Tibial nerve (tissue), 4 donors: ENCODE data around the gene SNX8. TPM values are rescaled to one million over a fixed set of nuclear protein-coding genes. Genes with fewer than 3 reads are reported as not detected.
"Not testable (repeated sequence)": the region's sequence is repeated elsewhere in the genome, so short reads cannot be mapped to it uniquely, and the experiment has no call there.

Source experiments
- DNase-seq, 2 donors: peaks; one replicate each; pipeline ENCODE4 v3.0.0-alpha.2; 2019; ENCODE audit warnings: low spot score in 2 of 2
- H3K27ac ChIP-seq, 4 donors: fragments of 200-600 bp; sonication (generic) in 3 of 4; one replicate each; pipeline ENCODE4 v1.5.1; 2017 to 2019; ENCODE audit warnings: mild to moderate bottlenecking in 1 of 4
- H3K27me3 ChIP-seq, 2 donors: fragments of 200-600 bp; sonication (generic) in 1 of 2; one replicate each; pipeline versions ENCODE4 v1.5.1 to v1.6.0; 2017 to 2019
- H3K36me3 ChIP-seq, 3 donors: fragments of 200-600 bp; sonication (generic); one replicate each; pipeline ENCODE4 v1.5.1; 2018 to 2019
- H3K4me1 ChIP-seq, 4 donors: fragments of 200-600 bp; sonication (generic) in 3 of 4; one replicate each; pipeline ENCODE4 v1.5.1; 2017 to 2019
- H3K4me3 ChIP-seq, 4 donors: fragments of 200-600 bp; sonication (generic) in 3 of 4; one replicate each; pipeline ENCODE4 v1.5.1; 2017 to 2019; ENCODE audit warnings: mild to moderate bottlenecking in 1 of 4, moderate library complexity in 1 of 4
- H3K9me3 ChIP-seq, 4 donors: fragments of 200-600 bp; sonication (generic) in 3 of 4; one replicate each; pipeline ENCODE4 v1.5.1; 2017 to 2019
- CTCF ChIP-seq, 5 experiments: fragments of 200-600 bp in 3 of 5; fragments of 450-650 bp in 2 of 5; sonication (generic) in 3 of 5; IDR thresholded peaks; one replicate each; pipeline ENCODE4 v1.5.1; 2016 to 2019; ENCODE audit warnings: antibody characterized with exemption in 5 of 5, mild to moderate bottlenecking in 3 of 5, moderate library complexity in 2 of 5
- EP300 ChIP-seq, 2 donors: sonication (generic); formaldehyde crosslinking; IDR thresholded peaks; one replicate each; pipeline ENCODE4 v1.6.1; 2017; ENCODE audit warnings: antibody characterized with exemption in 2 of 2, mild to moderate bottlenecking in 1 of 2
- POLR2A ChIP-seq, 2 donors: fragments of 450-650 bp; IDR thresholded peaks; one replicate each; pipeline ENCODE4 v1.6.1; 2017; ENCODE audit warnings: antibody characterized with exemption in 2 of 2, mild to moderate bottlenecking in 2 of 2, moderate library complexity in 2 of 2
- WGBS, 2 donors: methylation state at CpG; one replicate each; pipeline ENCODE4 v1.1.5; 2018; 5-methylcytosine and 5-hydroxymethylcytosine counted together
- total RNA-seq, 4 donors: library from RNA; depleted of rRNA; stranded (reverse); fragments of >200 nt; gene quantifications; one replicate each; pipeline ENCODE4 v1.1.0, GENCODE V29; 2016

Gene SNX8
- total RNA-seq, 4 donors from 2014 or later, result 8.6 to 39.6 (median 18.9) TPM

- DNase-seq, result no peak
- 92 to 97% methylated on average over 20 of the region's 20 CpGs for WGBS, 2 donors
- Histone ChIP-seq H3K27me3 (no peaks in the 10 kb centered on the region), H3K4me3 (no peak overlapping the region), H3K36me3 (peaks cover 0 to 72% (median 25%) of the 10 kb centered on the region in 3 donors), H3K27ac (no peak overlapping the region), H3K9me3 (no peaks in the 10 kb centered on the region), H3K4me1 (peaks cover 0 to 6% (median 0%) of the 10 kb centered on the region in 4 donors)
- TF ChIP-seq POLR2A (IDR thresholded peaks at IDR 0.05) (no peak), EP300 (IDR thresholded peaks at IDR 0.05) (no peak), CTCF (IDR thresholded peaks at IDR 0.05) (no peak)
These were observed 40.4 kb downstream of the SNX8 start for GRCh38 chr7:2273866-2274265.

- TF ChIP-seq EP300 (IDR thresholded peaks at IDR 0.05) (no peak), CTCF (IDR thresholded peaks at IDR 0.05) (no peak), POLR2A (IDR thresholded peaks at IDR 0.05) (no peak)
- Histone ChIP-seq H3K27me3 (no peaks in the 10 kb centered on the region), H3K4me1 (peaks cover 0 to 6% (median 0%) of the 10 kb centered on the region in 4 donors), H3K27ac (no peak overlapping the region), H3K36me3 (peaks cover 0 to 62% (median 23%) of the 10 kb centered on the region in 3 donors), H3K4me3 (no peak overlapping the region), H3K9me3 (no peaks in the 10 kb centered on the region)
- no peak for DNase-seq
- WGBS, 2 donors, result 76 to 82% methylated on average over 7 to 9 of the region's 9 CpGs
These were observed 42.2 kb downstream of the SNX8 start for GRCh38 chr7:2272031-2272430.

GRCh38 chr7:2271273-2272026, 42.8 kb downstream of the SNX8 start:
- DNase-seq, result no peak
- WGBS, 2 donors, result 79 to 84% methylated on average over 27 of the region's 27 CpGs
- Histone ChIP-seq H3K27ac (no peak overlapping the region), H3K36me3 (peaks cover 0 to 60% (median 19%) of the 10 kb centered on the region in 3 donors), H3K4me1 (peaks cover 0 to 6% (median 0%) of the 10 kb centered on the region in 4 donors), H3K9me3 (no peaks in the 10 kb centered on the region), H3K4me3 (no peak overlapping the region), H3K27me3 (no peaks in the 10 kb centered on the region)
- TF ChIP-seq EP300 (IDR thresholded peaks at IDR 0.05), result no peak
- TF ChIP-seq CTCF (IDR thresholded peaks at IDR 0.05), result no peak
- no peak for TF ChIP-seq POLR2A (IDR thresholded peaks at IDR 0.05)

- TF ChIP-seq CTCF (IDR thresholded peaks at IDR 0.05) (no peak), EP300 (IDR thresholded peaks at IDR 0.05) (no peak), POLR2A (IDR thresholded peaks at IDR 0.05) (no peak)
- Histone ChIP-seq H3K9me3 (no peaks in the 10 kb centered on the region), H3K36me3 (peaks cover 0 to 56% (median 19%) of the 10 kb centered on the region in 3 donors), H3K27me3 (no peaks in the 10 kb centered on the region), H3K4me3 (no peak overlapping the region), H3K4me1 (peaks cover 0 to 6% (median 0%) of the 10 kb centered on the region in 4 donors), H3K27ac (no peak overlapping the region)
- no peak for DNase-seq
- 81 to 88% methylated on average over 8 of the region's 8 CpGs for WGBS, 2 donors
These were observed 43.7 kb downstream of the SNX8 start for GRCh38 chr7:2270495-2270894.

GRCh38 chr7:2269991-2270460, 44.2 kb downstream of the SNX8 start:
- H3K27ac ChIP-seq, result no peak overlapping the region

GRCh38 chr7:2269089-2269990, 44.9 kb downstream of the SNX8 start:
- peaks cover 0 to 56% (median 11%) of the 10 kb centered on the region in 3 donors for H3K36me3 ChIP-seq
- DNase-seq, H3K4me3 ChIP-seq, H3K27ac ChIP-seq, H3K9me3 ChIP-seq, H3K4me1 ChIP-seq, H3K27me3 ChIP-seq: not testable (repeated sequence)
- WGBS, 2 donors, result 58 to 68% methylated on average over 11 to 15 of the region's 18 CpGs

More at GRCh38 chr7:2269991-2270460, 44.2 kb downstream of the SNX8 start:
- no peaks in the 10 kb centered on the region for H3K27me3 ChIP-seq
- DNase-seq, result no peak
- peaks cover 0 to 56% (median 18%) of the 10 kb centered on the region in 3 donors for H3K36me3 ChIP-seq
- no peak overlapping the region for H3K4me3 ChIP-seq
- TF ChIP-seq CTCF (IDR thresholded peaks at IDR 0.05) (no peak), POLR2A (IDR thresholded peaks at IDR 0.05) (no peak), EP300 (IDR thresholded peaks at IDR 0.05) (no peak)
- peaks cover 0 to 6% (median 0%) of the 10 kb centered on the region in 4 donors for H3K4me1 ChIP-seq
- 84 to 89% methylated on average over 6 to 10 of the region's 10 CpGs for WGBS, 2 donors
- H3K9me3 ChIP-seq, result no peaks in the 10 kb centered on the region
